Muscle of back (tissue), 11 donors: Measurements from ENCODE around the gene LYG1. TPM values are rescaled to one million over a fixed set of nuclear protein-coding genes. Genes with fewer than 3 reads are reported as not detected.
A peak's percentile ranks its signal among the peaks of the same experiment; 100 is the strongest.
"Not testable (repeated sequence)": the region's sequence is repeated elsewhere in the genome, so short reads cannot be mapped to it uniquely, and the experiment has no call there.

Source experiments
- DNase-seq, 3 donors: peaks; one replicate each; pipeline versions ENCODE4 v3.0.0 to v3.0.0-alpha.2; 2013
- polyA plus RNA-seq, 10 donors: library from polyadenylated mRNA; unstranded; fragments of 120-200 nt; gene quantifications; one replicate each; pipeline ENCODE4 v1.2.1, GENCODE V29; 2013; ENCODE audit not compliant: insufficient read length in 10 of 10

LYG1 gene
- polyA plus RNA-seq, 10 donors: 0.91 to 4.6 (median 2.0) TPM

DNA sequence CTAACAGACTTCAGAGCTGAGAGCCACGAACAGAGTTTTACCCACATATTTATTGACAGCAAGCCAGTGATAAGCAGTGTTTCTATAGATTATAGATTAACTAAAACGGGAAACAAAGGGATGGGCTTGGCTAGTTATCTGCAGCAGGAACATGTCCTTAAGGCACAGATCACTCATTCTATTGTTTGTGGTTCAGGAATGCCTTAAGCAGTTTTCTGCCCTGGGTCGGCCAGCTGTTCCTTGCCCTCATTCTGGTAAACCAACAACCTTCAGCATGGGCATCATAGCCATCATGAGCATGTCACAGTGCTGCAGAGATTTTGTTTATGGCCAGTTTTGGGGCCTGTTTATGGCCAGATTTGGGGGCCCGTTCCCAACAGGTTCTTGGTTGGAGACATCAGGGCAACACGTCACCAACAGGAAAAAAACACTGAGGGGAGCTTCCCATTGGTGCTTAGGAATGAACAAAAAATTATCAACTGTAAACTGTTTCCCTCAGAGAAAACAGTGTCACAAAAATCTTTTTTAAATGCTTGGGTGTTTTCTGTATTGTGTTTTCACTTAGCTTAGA lies 22.7 kb downstream of the LYG1 start:
- DNase-seq: not testable (repeated sequence)

DNA sequence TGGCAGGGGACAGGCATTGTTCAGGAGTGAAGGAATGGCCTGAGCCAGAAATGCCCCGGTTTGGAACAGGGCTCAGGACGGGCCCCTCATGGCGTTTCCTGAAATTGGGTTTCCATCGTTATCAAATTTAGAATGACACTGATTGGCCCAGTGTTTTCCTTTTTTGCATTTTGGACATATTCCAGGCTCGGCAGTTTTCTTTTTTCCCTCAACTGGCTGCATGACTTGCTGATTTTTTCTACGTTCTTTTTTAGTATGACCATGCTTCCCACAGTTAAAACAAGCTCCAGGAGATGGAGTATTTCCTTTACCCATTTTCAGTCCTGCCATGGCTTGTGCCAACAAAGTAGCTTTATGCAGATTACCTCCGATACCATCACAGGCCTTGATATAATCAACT lies 25.1 kb downstream of the LYG1 start:
- DNase-seq: peak in 1 of 3 donors; percentile 2

DNA sequence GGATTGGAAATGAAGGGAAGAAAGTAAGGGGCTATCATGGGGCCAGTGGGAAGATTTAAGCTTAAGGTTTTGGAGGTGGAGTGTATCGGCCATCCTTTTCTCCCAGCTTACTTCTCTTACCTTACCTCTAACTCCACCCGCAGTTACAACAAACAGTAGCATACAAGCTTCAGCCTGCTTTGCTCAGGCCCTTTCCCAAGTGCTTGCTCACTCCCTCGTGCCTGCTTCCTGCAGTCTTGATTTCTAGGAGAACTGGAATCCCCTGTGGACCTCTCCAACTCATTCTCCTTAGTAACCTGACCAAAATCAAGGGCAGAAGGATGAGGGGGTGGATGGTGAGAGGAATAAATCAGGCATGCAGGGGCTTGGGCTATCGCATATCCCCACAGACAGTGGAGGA lies 39.8 kb downstream of the LYG1 start:
- no peak for DNase-seq

DNA sequence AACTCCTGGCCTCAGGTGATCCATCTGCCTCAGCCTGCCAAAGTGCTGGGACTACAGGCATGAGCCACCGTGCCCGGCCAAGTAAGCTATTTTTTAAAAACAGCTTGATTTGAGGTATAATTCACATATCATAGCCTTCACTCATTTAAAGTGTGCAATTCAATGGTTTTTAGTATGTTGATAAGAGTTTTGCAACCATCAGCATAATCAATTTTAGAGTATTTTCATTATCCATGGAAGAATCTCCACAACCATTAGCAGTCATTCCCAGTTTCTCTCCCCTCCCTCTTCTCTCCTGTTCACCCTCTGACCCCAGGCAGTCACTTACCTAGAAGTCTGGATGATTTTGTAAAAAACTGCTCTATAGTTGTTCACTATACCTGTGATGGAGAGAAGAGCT lies 40.8 kb downstream of the LYG1 start:
- DNase-seq: no peak

DNA sequence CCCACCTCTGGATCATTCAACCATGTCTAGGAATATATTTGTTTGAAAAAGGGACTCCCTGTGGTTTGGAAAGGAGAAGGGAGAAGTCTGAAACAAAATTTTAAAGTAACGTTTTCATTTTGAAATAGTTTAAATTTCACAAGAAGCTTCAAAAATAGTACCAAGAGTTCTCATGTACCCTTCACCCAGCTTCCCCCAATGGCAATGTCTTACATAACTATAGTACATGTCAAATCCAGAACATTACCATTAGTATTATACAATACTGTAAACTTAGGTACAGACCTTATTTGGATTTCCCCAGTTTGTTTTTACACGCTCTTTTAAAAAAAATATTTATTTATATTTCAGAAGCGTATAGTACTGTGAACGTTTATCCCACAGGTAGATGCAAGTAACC lies 41.5 kb downstream of the LYG1 start:
- no peak for DNase-seq

DNA sequence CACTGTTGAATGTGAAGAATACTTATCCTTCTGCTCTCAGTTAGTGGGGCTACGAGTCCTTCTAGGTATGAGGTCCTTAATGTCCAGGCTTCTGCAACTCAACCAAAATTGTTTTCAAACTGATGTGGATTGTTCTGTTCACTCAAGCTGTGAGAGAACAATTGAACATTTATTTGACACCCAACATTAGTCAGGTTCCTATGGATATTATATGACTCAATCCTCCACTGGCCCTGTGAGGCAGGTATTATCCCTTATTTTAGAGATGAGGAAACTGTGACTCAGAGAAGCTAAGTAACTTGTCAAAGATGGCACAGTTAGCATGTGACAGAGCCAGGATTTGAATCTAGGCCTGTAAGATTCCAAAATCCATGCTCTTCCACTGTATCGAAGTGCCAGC lies 44.3 kb downstream of the LYG1 start:
- no peak for DNase-seq

DNA sequence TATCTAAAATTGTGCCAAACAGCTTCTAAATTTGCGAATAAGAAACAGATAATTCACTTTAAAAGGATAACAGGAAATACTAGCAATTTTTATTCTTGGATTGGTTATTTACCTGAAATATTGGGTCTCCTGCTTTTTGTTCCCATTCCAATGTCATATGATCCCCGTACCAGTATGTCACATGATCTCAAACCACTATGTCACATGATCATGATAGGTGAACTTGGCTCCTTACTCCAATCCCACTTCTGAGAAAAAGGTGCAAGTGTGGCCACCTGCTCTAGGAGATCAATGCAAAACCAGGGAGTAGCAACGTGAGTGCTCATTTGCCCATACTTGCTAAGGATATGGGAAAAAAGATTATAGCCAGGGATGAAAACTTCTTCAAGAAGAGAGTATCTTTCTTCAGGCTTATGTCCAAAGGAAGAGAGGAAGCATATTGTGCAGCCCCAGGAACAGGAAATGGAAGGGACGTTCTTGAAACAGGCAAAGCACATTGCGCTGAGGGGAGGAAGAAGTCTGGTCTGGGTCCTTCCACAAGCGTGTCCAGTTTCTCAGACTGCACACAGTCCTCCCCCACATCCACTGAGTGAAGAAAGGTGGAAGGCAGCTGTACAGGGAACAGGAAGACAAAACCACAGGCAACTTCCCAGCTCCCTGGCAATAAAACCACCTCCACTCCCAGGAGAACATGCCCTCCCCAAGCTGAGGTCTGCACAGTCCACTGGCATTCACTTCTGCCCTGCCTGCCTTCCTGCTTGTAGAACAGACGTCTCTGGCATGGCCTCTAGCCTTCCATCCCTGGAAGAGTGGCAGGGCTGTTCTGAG lies 45.3 kb downstream of the LYG1 start, which contains the start of gene LYG2:
TSS of gene LYG2 (minus strand) at position 176 of the 828 bp plus-strand sequence. CDS start 1,406 bp downstream, outside the sequence.
- no peak for DNase-seq

DNA sequence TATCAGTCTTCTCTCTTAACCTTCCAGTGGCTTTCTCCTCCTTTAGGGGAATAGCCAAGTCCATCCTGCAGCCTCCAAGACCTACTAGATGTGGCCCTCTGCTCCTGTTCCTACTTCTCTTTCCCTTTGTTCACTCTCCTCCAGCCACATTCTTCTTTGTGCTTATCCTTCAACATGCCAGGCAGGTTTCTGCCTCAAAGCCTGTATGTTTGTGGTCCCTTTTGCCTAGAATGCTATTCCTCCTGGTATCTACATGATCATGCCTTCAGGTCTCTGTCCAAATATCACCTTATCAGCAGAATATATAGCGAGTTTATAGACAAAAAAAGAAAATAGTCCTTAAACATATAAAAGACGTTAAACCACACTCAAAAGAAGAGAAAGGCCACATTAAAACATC lies 51.0 kb downstream of the LYG1 start:
- DNase-seq: no peak

DNA sequence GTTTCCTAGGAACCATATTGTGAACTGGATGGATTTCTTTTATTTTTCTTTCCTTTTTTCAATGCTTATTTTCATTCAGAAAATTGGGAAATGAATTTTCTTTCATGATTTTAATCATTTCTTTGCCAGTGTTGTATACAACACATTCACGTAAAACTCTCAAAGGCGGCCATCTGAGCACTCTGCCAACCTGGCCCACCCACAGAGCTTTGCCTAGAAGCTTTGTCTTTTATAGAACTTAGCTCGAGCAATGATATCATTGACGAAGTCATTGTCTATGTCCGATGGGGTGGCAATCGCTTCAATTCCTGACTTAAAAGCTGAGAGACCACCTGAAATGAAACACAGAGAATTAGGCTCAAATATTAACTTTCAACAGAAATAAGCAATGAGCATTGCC lies 58.8 kb downstream of the LYG1 start:
- DNase-seq: no peak

DNA sequence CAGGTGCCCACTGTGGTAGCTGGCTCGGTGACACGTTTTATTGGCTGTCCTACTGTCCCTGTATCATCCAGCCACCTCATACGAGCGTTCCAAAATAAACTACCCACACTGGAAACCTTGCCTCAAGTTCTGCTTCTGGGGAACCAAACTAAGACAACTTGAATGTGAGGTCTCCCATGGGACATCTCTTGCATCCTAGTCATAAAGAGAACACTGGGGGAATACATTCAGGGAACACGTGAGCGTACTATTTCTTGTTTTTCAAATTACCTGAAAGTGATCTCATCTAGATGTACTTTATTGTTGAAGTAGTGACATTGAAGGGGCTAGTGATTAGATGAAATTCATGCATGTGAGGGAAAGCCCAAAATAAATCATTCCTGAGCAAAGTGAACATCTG lies 60.6 kb downstream of the LYG1 start:
- DNase-seq: no peak

DNA sequence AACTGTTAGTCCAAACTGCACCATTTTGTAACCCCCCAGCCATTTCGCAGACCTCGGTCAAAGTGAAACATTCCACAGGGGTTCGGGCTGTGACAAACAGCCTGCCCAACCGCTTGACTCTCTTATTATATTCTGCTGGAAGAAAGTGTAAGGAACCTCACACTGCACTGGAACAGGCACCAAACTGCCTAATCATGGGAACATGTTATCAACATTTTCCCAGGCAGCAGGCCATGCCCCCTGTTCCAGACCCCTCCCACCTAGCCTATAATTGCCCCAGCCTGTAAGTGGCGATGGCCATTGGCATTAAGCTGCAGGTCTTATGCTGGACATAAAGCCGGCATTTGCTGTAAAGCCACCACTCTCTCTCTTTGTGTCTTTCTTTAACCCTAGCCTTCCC lies 62.4 kb downstream of the LYG1 start:
- DNase-seq: no peak

Other genes with a start within 250 kb of the LYG1 start
- under 1 TPM; 0.13 to 0.71 (median 0.55) TPM for gene C2orf15, start 159.5 kb downstream of the LYG1 start, polyA plus RNA-seq
- gene TSGA10, start 146.3 kb downstream of the LYG1 start, polyA plus RNA-seq: 1 to 10 TPM; 1.3 to 3.9 (median 2.4) TPM
- 10 to 100 TPM in 1 of 10 donors, 1 to 10 TPM in 9; 6.3 to 11.6 (median 9.0) TPM for gene LIPT1, start 146.2 kb downstream of the LYG1 start, polyA plus RNA-seq
- gene MITD1, start 120.1 kb downstream of the LYG1 start, polyA plus RNA-seq: 10 to 100 TPM; 17.4 to 30.9 (median 23.4) TPM
- 10 to 100 TPM; 34.7 to 50.1 (median 41.5) TPM for gene MRPL30, start 120.0 kb downstream of the LYG1 start, polyA plus RNA-seq
- under 1 TPM in 3 of 10 donors, not detected in 7; 0.26 to 0.73 (median 0.56) TPM for gene LYG2, start 45.5 kb downstream of the LYG1 start, polyA plus RNA-seq
- gene TXNDC9, start 35.1 kb upstream of the LYG1 start, polyA plus RNA-seq: 10 to 100 TPM; 22.4 to 27.9 (median 25.1) TPM
- gene EIF5B, start 36.2 kb upstream of the LYG1 start, polyA plus RNA-seq: 10 to 100 TPM; 45.7 to 64.2 (median 56.4) TPM
- gene REV1, start 188.8 kb upstream of the LYG1 start, polyA plus RNA-seq: 10 to 100 TPM; 23.4 to 45.4 (median 32.4) TPM